Loucy (cell line): ENCODE results near the gene VAMP7.

Experiments used
- CTCF ChIP-seq: fragments of 200-600 bp; sonication (generic); conservative IDR thresholded peaks from 2 replicates; pipeline ENCODE4 v1.5.1; 2014; ENCODE audit warnings: mild to moderate bottlenecking, antibody characterized with exemption, low read length
- EZH2phosphoT487 ChIP-seq: fragments of 200-600 bp; IDR thresholded peaks from 2 replicates; pipeline ENCODE4 v1.6.1; 2018; ENCODE audit warnings: antibody characterized with exemption, mild to moderate bottlenecking, moderate library complexity, borderline replicate concordance

GRCh38 chrX:155899366-155899765, 18.2 kb downstream of the VAMP7 start:
- TF ChIP-seq CTCF, result no peak
- TF ChIP-seq EZH2phosphoT487, result no peak
